Hepatocyte (in vitro differentiated cells): ENCODE measurements around the gene STPG2. TPM values are rescaled to one million over a fixed set of nuclear protein-coding genes. Genes with fewer than 3 reads are reported as not detected.
"Not testable (repeated sequence)": the region's sequence is repeated elsewhere in the genome, so short reads cannot be mapped to it uniquely, and the experiment has no call there.

Experiments used
- DNase-seq: peaks from one replicate; pipeline ENCODE4 v3.0.0-alpha.2; 2016; ENCODE audit warnings: low spot score
- H2AFZ ChIP-seq: fragments of 200-600 bp; sonication (generic); 2 replicates; pipeline ENCODE4 v1.6.0; 2016; ENCODE audit warnings: antibody characterized with exemption, mild to moderate bottlenecking
- H3K27ac ChIP-seq: fragments of 200-600 bp; sonication (generic); 2 replicates; pipeline ENCODE4 v1.5.1; 2016; ENCODE audit warnings: mild to moderate bottlenecking
- H3K27me3 ChIP-seq: fragments of 200-600 bp; sonication (generic); 2 replicates; pipeline ENCODE4 v1.6.1; 2016
- H3K36me3 ChIP-seq: fragments of 200-600 bp; sonication (generic); replicated peaks from 2 replicates; pipeline ENCODE4 v1.5.1; 2016; ENCODE audit warnings: low read depth; ENCODE audit not compliant: insufficient read depth
- H3K4me1 ChIP-seq: fragments of 200-600 bp; sonication (generic); 2 replicates; pipeline ENCODE4 v1.5.1; 2016; ENCODE audit warnings: mild to moderate bottlenecking, moderate library complexity; ENCODE audit not compliant: insufficient read depth
- H3K4me2 ChIP-seq: fragments of 200-600 bp; sonication (generic); 2 replicates; pipeline ENCODE4 v1.6.0; 2016
- H3K4me3 ChIP-seq: fragments of 200-600 bp; sonication (generic); 2 replicates; pipeline ENCODE4 v1.5.1; 2016; ENCODE audit warnings: mild to moderate bottlenecking
- H3K79me2 ChIP-seq: fragments of 200-600 bp; sonication (generic); 2 replicates; pipeline ENCODE4 v1.6.0; 2017; ENCODE audit warnings: mild to moderate bottlenecking
- H3K9me2 ChIP-seq: fragments of 200-600 bp; sonication (generic); replicated peaks from 2 replicates; pipeline ENCODE4 v1.6.0; 2017; ENCODE audit warnings: mild to moderate bottlenecking; ENCODE audit not compliant: insufficient read depth
- H3K9me3 ChIP-seq: fragments of 200-600 bp; sonication (generic); 2 replicates; pipeline ENCODE4 v1.5.1; 2016; ENCODE audit warnings: low read depth, mild to moderate bottlenecking
- H4K20me1 ChIP-seq: fragments of 200-600 bp; sonication (generic); 2 replicates; pipeline ENCODE4 v1.6.0; 2016; ENCODE audit warnings: mild to moderate bottlenecking; ENCODE audit not compliant: insufficient read depth, poor library complexity, severe bottlenecking
- CTCF ChIP-seq: fragments of 200-600 bp; sonication (generic); IDR thresholded peaks from 2 replicates; pipeline ENCODE4 v1.5.1; 2016; ENCODE audit warnings: antibody characterized with exemption, mild to moderate bottlenecking; ENCODE audit not compliant: poor library complexity
- EZH2 ChIP-seq: fragments of 200-600 bp; sonication (generic); IDR thresholded peaks from 2 replicates; pipeline ENCODE4 v1.6.1; 2016; ENCODE audit warnings: antibody characterized with exemption, mild to moderate bottlenecking, borderline replicate concordance
- EZH2phosphoT487 ChIP-seq: fragments of 200-600 bp; sonication (generic); IDR thresholded peaks from one replicate; pipeline ENCODE4 v1.6.1; 2018; ENCODE audit warnings: antibody characterized with exemption, mild to moderate bottlenecking, low read depth, moderate library complexity; ENCODE audit not compliant: unreplicated experiment, severe bottlenecking
- WGBS: methylation state at CpG from one replicate; pipeline ENCODE4 v1.1.6; 2016; ENCODE audit warnings: low lambda C conversion rate; ENCODE audit errors: missing lambda C conversion rate; 5-methylcytosine and 5-hydroxymethylcytosine counted together
- polyA plus RNA-seq: library from polyadenylated mRNA; unstranded; fragments of >200 nt; fragmentation: Nextera tagmentation; extraction: Ambion mirVana; gene quantifications from 2 replicates; pipeline ENCODE4 v1.2.1, GENCODE V29; 2016
- total RNA-seq: library from RNA; depleted of rRNA; stranded (reverse); fragments of >200 nt; gene quantifications from 2 replicates; pipeline ENCODE4 v1.2.3, GENCODE V29; 2014

Gene STPG2
- total and polyA plus RNA-seq, 2 experiments from 2014 or later = 0.17 to 0.98 TPM

- Histone ChIP-seq H3K9me2 (no peaks in the 10 kb centered on the region), H3K9me3 (no peaks in the 10 kb centered on the region), H3K4me1 (no peaks in the 10 kb centered on the region), H2AFZ (no peak overlapping the region), H3K4me3 (no peak overlapping the region), H3K79me2 (no peaks in the 10 kb centered on the region), H3K4me2 (no peak overlapping the region), H4K20me1 (no peaks in the 10 kb centered on the region), H3K27ac (no peak overlapping the region), H3K36me3 (no peaks in the 10 kb centered on the region), H3K27me3 (no peaks in the 10 kb centered on the region)
- no peak for DNase-seq
- no peak for TF ChIP-seq CTCF
- TF ChIP-seq EZH2phosphoT487 = no peak
- no peak for TF ChIP-seq EZH2
Observed at GRCh38 chr4:97643179-97643578, 500.1 kb downstream of the STPG2 start.

GRCh38 chr4:97639961-97640360 lies 503.3 kb downstream of the STPG2 start:
- WGBS = 95% methylated on average over 1 of the region's 1 CpG
- H4K20me1 ChIP-seq = no peaks in the 10 kb centered on the region
- no peak overlapping the region for H2AFZ ChIP-seq
- H3K4me1 ChIP-seq = no peaks in the 10 kb centered on the region
- H3K9me3 ChIP-seq = no peaks in the 10 kb centered on the region
- no peaks in the 10 kb centered on the region for H3K27me3 ChIP-seq
- H3K27ac ChIP-seq = no peak overlapping the region
- no peaks in the 10 kb centered on the region for H3K36me3 ChIP-seq
- H3K9me2 ChIP-seq = no peaks in the 10 kb centered on the region
- H3K4me2 ChIP-seq = no peak overlapping the region
- TF ChIP-seq EZH2phosphoT487 = no peak
- no peak for TF ChIP-seq EZH2
- TF ChIP-seq CTCF = no peak
- no peaks in the 10 kb centered on the region for H3K79me2 ChIP-seq
- H3K4me3 ChIP-seq = no peak overlapping the region
- DNase-seq = no peak

GRCh38 chr4:97633831-97634230 lies 509.4 kb downstream of the STPG2 start:
- WGBS = 70% methylated on average over 8 of the region's 8 CpGs
- not testable (repeated sequence) for DNase-seq, H3K27ac ChIP-seq, H3K36me3 ChIP-seq, H3K4me1 ChIP-seq, H3K79me2 ChIP-seq, H3K4me3 ChIP-seq, H3K9me3 ChIP-seq, H2AFZ ChIP-seq, H3K9me2 ChIP-seq, H3K4me2 ChIP-seq, H4K20me1 ChIP-seq, H3K27me3 ChIP-seq

GRCh38 chr4:97627750-97628149 lies 515.5 kb downstream of the STPG2 start:
- no peak for TF ChIP-seq EZH2phosphoT487
- TF ChIP-seq EZH2 = no peak
- TF ChIP-seq CTCF = no peak
- no peak overlapping the region for H3K27ac ChIP-seq
- no peaks in the 10 kb centered on the region for H3K27me3 ChIP-seq
- no peaks in the 10 kb centered on the region for H4K20me1 ChIP-seq
- H2AFZ ChIP-seq = no peak overlapping the region
- no peaks in the 10 kb centered on the region for H3K9me3 ChIP-seq
- no peaks in the 10 kb centered on the region for H3K4me1 ChIP-seq
- 77% methylated on average over 4 of the region's 4 CpGs for WGBS
- H3K4me3 ChIP-seq = no peak overlapping the region
- DNase-seq = no peak
- no peak overlapping the region for H3K4me2 ChIP-seq
- H3K79me2 ChIP-seq = no peaks in the 10 kb centered on the region
- H3K36me3 ChIP-seq = no peaks in the 10 kb centered on the region
- no peaks in the 10 kb centered on the region for H3K9me2 ChIP-seq
